GM19438 (cell line): ENCODE measurements around the gene ZEB2.

Experiments
- ATAC-seq: cut with Tn5 transposase; IDR thresholded peaks from one replicate; pipeline ENCODE4 v1.9.1; 2021; ENCODE audit warnings: low read depth; ENCODE audit not compliant: unreplicated experiment

Gene ZEB2

DNA sequence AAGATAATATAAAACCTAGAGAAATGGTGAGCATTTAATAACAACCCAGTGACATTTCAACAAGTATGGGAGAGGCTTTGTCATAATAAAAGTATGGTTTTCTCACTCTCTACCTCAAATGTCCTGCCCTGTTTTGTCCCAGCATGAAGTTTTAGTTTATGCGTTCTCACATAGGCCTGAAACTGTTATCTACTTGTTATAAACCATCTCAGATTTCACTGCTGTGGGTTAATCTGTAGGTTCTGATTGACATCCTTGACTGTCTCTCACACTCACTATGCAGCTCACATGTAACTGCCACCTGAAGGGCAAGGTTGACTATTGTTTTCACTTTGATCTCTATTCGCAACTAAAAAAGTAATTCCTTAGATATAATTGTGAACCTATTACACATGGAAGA, 44.9 kb downstream of the ZEB2 start:
- no peak for ATAC-seq

DNA sequence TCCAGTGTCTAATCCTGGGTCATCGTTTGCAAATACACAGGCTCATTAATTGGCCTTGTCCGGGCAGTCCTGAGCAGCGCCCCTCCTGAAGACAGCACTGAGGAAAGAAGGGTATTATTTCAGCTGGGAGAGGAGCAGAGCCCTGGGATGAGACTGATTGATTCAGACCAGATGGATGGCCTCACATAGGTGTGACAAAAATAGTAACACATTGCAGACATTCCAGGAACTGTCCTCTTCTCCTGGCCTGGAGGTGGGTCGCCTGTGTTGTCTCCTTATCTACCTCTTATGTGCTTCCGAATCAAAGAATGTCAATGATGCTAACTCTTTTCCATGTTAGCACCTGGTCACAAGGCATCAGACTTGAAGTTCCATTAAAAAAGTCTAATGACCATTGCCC, 45.9 kb downstream of the ZEB2 start:
- no peak for ATAC-seq

- no peak for ATAC-seq
Measured at GRCh38 chr2:144472911-144473310, 47.0 kb downstream of the ZEB2 start.

DNA sequence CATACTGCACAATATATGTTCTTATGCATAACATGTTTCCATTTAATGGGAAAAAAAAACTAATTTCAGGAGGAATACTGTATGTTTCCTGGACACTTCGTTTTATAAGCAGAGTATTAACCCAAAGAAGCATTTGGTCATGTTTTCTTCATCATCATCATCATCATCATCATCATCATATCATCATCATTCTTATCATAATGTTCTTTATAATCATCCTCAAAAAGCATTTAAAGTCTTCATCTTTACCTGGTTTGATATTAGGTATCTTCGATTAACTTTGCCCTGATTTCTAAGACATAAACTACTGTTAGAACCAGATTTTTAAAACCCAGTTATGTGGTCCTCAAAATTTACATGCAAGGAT, 47.9 kb downstream of the ZEB2 start:
- ATAC-seq, result no peak

GRCh38 chr2:144471305-144472045, 48.4 kb downstream of the ZEB2 start:
- no peak for ATAC-seq

DNA sequence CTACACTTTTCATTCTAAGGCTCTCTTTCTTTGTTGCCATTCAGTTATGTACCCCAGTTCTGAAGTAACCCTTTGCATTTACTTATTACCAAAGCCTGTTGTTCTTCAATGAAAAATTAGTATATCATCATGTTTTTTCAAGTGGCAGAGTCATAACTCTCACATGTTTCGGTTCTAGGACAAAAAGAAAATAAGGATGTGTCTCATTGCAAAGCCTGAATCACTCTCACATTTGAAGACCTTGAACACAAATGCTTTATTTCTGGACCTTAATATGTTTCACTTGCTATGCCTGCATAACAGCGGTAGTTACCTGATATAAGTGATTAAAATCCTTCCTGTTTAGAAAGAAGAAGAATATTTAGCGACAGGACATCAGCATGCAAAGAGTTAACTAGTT, 49.1 kb downstream of the ZEB2 start:
- no peak for ATAC-seq

DNA sequence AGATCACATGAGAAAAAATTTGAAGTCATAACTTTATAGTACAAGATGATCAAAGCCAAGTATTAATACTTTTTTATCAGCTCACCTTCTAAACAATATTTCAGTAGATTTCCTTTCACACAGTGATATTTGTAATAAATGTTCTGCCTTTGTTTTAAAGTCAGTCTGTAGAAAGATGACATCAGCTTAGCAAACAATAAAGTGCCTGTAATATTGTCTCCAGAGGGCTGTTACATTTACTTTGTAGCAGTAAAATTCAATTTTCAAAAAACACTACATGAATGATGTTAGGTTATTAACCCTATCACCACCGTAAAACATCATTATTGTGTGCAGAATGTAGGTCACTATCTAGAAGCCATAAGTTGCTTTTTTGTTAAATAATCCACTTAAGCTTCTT, 49.6 kb downstream of the ZEB2 start:
- no peak for ATAC-seq

- no peak for ATAC-seq
Measured at GRCh38 chr2:144469798-144470197, 50.1 kb downstream of the ZEB2 start.

DNA sequence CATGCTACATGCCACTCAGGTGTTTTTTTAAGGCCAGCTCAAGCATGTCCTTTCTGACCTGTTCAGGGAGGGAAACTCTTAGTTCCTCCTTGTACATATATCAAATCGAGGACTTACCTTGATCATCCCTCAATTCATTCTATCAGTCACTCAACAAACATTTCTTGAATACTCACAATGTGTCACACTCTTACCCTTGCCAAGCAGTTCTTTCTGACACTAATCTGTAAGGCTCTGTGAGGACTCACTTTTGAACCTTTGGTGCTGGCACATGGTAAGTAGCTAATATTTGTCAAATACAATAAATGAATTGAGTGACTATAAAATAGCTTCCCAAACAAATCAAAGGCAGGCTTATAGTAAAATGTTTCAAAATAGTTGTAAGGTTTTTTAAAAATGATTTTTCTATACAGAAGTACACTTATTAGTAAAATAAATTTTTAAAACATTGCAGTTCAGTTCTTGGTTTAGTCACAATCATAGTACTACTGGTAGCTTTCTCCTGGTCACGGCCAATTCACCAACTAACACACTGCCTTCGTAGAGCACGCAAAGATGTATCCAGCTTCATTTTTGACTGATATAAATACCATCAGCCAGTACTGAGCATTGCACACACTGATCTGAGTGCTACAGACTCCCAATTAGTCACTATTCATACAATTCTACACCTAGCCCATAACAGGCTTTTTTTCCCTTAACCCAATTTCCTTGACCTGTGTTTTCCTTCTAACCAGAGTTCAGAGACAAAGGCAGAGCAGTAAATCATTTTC, 50.9 kb downstream of the ZEB2 start:
- no peak for ATAC-seq

GRCh38 chr2:144467502-144468137, 52.3 kb downstream of the ZEB2 start:
- ATAC-seq, result no peak

DNA sequence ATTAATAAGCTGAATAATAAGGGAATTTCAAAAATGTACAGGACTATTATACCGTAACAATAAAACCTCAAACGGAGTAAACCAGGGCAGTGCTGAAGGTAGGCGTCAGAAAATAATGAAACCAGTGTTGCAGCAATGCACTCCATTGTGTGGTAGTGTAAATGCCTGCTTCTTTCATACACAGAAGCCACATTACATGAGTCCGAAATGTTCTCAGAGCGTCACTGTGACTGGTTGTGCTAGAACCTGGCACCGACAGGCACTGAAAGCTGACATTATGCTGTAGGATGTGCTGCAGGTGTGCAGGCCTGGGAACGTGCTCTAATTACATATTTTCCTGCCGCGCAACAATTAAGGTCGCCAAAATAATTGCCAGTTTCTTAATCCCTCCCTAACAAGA, 53.3 kb downstream of the ZEB2 start:
- ATAC-seq, result no peak

DNA sequence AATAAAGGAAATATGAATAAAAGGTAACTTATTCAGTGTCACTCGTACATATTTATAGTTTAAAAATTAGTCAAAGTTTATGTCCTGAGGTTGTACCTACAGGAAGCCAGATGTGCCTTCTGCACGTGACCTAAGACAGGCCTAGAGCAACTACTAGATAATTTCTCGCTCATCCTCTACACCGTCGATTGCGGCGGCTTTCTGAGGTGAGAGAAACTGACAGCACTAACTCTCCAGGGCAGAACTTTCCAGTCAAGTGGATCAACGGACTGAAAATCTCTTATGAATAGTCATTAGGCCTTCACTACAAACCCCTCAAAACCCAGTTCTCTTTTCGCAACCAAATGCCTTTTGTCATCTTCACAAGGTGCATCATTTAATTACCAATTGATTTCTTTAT, 54.2 kb downstream of the ZEB2 start:
- ATAC-seq, result no peak

- no peak for ATAC-seq
Measured at GRCh38 chr2:144464730-144465129, 55.2 kb downstream of the ZEB2 start.

GRCh38 chr2:144463266-144463665, 56.7 kb downstream of the ZEB2 start:
- no peak for ATAC-seq

DNA sequence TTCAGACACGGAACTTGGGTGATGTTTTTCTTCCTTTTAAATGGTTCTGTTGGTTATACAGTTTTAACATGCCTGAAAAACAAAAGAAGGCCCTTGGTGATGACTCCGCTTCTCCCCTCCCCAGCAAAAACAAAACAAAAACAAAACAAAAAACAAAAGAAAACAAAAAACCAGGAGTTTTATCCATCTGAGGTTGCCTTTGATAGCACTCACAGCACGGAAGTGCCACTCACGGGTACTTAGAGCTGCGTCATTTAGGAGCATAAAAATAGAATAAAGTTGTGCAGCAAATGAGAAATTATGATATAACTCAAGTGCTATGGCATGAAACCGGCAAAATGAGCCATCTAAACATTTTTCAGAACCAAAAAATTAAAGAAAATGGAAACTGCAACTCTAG, 57.7 kb downstream of the ZEB2 start:
- ATAC-seq, result no peak

- ATAC-seq, result no peak
Measured at GRCh38 chr2:144461308-144461766, 58.6 kb downstream of the ZEB2 start.

DNA sequence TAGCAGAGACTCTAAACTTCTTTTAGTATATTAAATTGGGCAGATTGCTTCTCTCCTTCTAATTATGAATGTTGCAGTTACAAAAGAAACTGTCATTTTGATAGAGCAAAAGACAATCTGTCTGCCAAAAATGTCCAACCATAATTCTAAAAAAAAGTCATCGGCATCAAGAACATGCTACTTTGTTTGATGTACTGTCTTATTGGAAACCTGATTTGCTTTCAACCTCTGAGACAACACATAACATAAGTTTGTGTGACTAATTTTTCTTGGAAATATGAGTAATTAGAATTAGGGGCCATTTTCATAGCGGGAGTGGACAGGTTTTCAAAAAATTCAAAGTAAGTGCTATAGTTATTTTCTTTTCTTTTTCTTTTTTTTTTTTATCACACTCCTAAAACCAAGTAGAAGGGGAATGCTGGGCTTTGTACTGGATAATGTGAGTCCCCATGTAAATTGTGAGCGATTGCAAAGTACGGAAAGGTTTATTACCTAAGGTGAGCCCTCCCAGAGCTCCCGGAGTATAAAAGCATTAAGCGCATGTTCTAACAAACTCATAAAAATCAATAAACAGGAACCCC, 59.1 kb downstream of the ZEB2 start:
- no peak for ATAC-seq

GRCh38 chr2:144459937-144460336, 60.0 kb downstream of the ZEB2 start:
- ATAC-seq, result no peak

GRCh38 chr2:144459286-144459685, 60.6 kb downstream of the ZEB2 start:
- no peak for ATAC-seq

DNA sequence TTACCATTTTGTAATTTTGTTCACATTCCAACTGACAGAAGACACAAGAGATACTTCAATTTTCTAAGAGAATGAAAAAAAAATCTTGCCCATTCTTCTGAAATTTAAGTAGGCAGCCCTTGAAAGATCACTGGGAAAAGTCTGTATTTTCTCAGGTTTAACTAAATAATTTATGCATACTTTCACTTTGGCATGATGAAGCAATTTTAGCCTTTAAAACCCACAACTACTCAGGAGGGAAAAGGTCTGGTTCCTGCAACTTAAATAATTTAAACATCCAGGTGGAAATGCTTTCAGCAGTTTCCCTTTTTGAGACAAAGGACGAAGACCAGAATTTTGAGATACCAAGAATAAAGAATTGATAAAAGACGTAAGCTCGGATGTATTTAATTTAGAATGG, 61.4 kb downstream of the ZEB2 start:
- no peak for ATAC-seq

DNA sequence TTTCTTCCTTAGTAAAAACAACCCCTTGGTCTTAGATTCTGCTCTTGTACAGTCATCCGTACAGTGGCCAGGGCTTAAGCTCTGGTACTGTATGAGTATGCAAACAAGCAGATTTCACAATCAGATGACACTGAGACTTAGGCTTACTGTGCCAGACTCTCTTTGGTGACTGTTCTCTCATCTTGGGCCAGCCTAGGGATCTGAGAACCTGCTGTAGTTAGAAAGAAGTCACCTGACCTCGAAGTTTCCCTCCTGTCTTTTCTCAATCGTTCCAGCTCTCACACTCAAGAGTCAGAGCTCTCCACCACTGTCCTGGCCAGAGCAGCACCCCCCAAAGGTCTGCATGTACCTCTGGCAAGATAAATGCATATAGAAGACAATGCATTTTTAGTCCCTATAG, 63.2 kb downstream of the ZEB2 start:
- peak; percentile 67 for ATAC-seq
